ENCODE data around the gene CCT4.
A peak's percentile ranks its signal among the peaks of the same experiment; 100 is the strongest.
"Not testable (repeated sequence)": the region's sequence is repeated elsewhere in the genome, so short reads cannot be mapped to it uniquely, and the experiment has no call there.

The CCT4 gene

GRCh38 chr2:61888267-61889055 is at the start of gene CCT4:
Gene CCT4, minus strand, starts transcription at chr2:61888656. Its CDS starts 149 bp downstream, at chr2:61888507.
- DNase-seq (ENCODE audit: low spot score) = peak; percentile 88

GRCh38 chr2:61937886-61938285 is 49.4 kb upstream of the CCT4 start:
- DNase-seq (ENCODE audit: low spot score) = no peak

GRCh38 chr2:61937098-61937497 is 48.6 kb upstream of the CCT4 start:
- no peak for DNase-seq (ENCODE audit: low spot score)

DNA sequence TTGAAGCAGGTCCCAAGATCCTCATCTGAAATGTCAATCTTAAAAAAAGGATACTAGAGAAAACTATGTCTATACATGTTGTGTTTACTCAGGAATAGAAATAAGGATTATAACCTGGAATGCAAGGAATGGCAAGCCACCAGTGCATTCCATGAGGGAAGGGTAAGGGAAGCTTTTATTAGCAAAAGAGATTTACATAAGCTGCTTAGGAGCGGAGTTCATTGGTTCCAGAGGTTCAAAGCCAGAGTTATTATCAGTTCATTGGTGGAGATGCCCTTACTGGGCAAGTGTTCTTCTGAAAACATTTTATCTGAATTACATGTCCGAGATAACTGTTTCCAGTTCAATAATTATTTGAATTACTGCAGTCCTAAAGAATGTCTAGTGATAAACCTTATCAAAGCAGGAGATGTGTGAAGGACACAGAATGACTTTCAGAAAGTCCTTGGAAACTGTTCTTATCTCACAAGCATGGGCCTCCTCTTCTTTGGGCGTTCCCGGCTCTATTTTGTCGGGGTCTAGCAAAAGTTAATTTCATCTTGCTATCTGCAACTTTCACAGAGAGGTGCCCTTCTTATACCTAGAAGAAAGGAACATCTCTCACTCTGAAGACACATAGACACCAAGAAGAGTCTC is 40.5 kb upstream of the CCT4 start:
- DNase-seq (ENCODE audit: low spot score) = no peak

- DNase-seq (ENCODE audit: low spot score) = no peak
Observed at GRCh38 chr2:61926531-61927477, 38.3 kb upstream of the CCT4 start.

- no peak for DNase-seq (ENCODE audit: low spot score)
Observed at GRCh38 chr2:61924895-61925663, 36.6 kb upstream of the CCT4 start.

GRCh38 chr2:61922714-61923113 is 34.3 kb upstream of the CCT4 start:
- DNase-seq (ENCODE audit: low spot score) = no peak

- no peak for DNase-seq (ENCODE audit: low spot score)
Observed at GRCh38 chr2:61920548-61920947, 32.1 kb upstream of the CCT4 start.

GRCh38 chr2:61914794-61915193 is 26.3 kb upstream of the CCT4 start:
- DNase-seq (ENCODE audit: low spot score) = not testable (repeated sequence)

GRCh38 chr2:61911510-61911909 is 23.1 kb upstream of the CCT4 start:
- no peak for DNase-seq (ENCODE audit: low spot score)

GRCh38 chr2:61910603-61911002 is 22.1 kb upstream of the CCT4 start:
- DNase-seq (ENCODE audit: low spot score) = no peak

- no peak for DNase-seq (ENCODE audit: low spot score)
Observed at GRCh38 chr2:61909116-61909515, 20.7 kb upstream of the CCT4 start.

DNA sequence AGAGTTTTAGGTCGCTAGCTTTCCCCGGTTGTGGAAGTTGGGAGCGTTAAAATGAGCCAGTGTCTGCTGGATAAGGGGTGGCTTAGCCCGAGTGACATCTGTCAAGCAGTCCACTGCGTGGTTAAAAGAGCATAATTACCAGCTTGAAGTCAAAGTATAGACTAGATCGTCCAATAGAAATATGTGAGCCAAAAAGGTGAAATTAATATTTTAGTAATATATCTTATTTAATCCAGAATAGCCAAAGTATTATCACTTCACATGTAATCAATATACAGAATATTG is 17.7 kb upstream of the CCT4 start:
- DNase-seq (ENCODE audit: low spot score) = no peak

GRCh38 chr2:61905372-61906185 is 17.1 kb upstream of the CCT4 start, which contains the start of gene COMMD1:
Gene COMMD1, plus strand, starts transcription at chr2:61905674. Its CDS starts 5 bp downstream, at chr2:61905679.
- peak; percentile 93 for DNase-seq (ENCODE audit: low spot score)

- no peak for DNase-seq (ENCODE audit: low spot score)
Observed at GRCh38 chr2:61900281-61900680, 11.8 kb upstream of the CCT4 start.

DNA sequence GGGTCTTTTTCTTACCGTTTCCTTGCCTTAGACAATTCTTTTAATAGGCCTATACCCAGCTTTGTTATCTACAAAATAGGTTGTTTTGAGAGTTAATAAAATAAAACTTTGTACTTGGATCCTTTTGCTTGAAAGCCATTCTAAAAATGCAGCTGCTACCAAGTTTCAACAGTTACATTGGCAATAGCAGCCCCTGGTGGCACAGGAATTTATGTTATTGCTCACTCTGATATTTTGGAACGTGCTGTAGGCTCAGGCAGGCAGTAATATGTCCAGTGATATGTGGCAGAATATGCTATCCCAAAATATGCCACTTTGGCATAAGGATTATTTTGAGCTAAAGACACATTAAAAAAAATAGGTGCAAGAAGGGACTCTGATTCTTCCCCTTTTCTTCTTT is 10.4 kb upstream of the CCT4 start:
- DNase-seq (ENCODE audit: low spot score) = peak; percentile 51

GRCh38 chr2:61887717-61888266 is 664 bp downstream of the CCT4 start:
- peak; percentile 36 for DNase-seq (ENCODE audit: low spot score)

- no peak for DNase-seq (ENCODE audit: low spot score)
Observed at GRCh38 chr2:61885896-61886603, 2.4 kb downstream of the CCT4 start.

- no peak for DNase-seq (ENCODE audit: low spot score)
Observed at GRCh38 chr2:61882850-61883249, 5.6 kb downstream of the CCT4 start.

DNA sequence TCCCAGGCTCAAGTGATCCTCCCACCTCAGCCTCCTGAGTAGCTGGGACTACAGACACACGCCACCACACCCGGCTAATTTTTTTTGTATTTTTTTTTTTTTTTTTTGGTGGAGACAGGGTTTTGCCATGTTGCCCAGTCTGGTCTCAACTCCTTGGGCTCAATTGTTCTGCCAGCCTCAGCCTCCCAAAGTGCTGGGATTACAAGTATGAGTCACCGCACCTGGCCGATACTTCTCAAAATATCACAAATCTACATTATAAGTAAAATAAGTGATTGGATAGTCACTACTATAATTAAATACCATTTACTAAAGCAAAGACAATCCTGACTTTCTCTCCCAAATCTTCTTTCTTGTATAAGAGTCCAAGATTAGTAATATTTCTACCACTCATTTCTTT is 9.1 kb downstream of the CCT4 start:
- DNase-seq (ENCODE audit: low spot score) = not testable (repeated sequence)
